HG03045 (cell line): ENCODE results near the gene PLEKHG4.

ENCODE experiments used
- ATAC-seq: cut with Tn5 transposase; IDR thresholded peaks from one replicate; pipeline ENCODE4 v1.9.1; 2021; ENCODE audit warnings: mild to moderate bottlenecking, moderate library complexity; ENCODE audit not compliant: unreplicated experiment

The PLEKHG4 gene

GRCh38 chr16:67286441-67287235 is 7.3 kb downstream of the PLEKHG4 start:
- ATAC-seq, result no peak

GRCh38 chr16:67287960-67288359 is 8.6 kb downstream of the PLEKHG4 start:
- no peak for ATAC-seq

- ATAC-seq, result no peak
Measured at GRCh38 chr16:67291461-67291860, 12.1 kb downstream of the PLEKHG4 start.

- ATAC-seq, result no peak
Measured at GRCh38 chr16:67294171-67294757, 14.9 kb downstream of the PLEKHG4 start.

- no peak for ATAC-seq
Measured at GRCh38 chr16:67294938-67295361, 15.6 kb downstream of the PLEKHG4 start.

- ATAC-seq, result no peak
Measured at GRCh38 chr16:67296420-67296819, 17.1 kb downstream of the PLEKHG4 start.

GRCh38 chr16:67298277-67298676 is 18.9 kb downstream of the PLEKHG4 start:
- no peak for ATAC-seq

GRCh38 chr16:67299269-67299668 is 19.9 kb downstream of the PLEKHG4 start:
- ATAC-seq, result no peak

- ATAC-seq, result no peak
Measured at GRCh38 chr16:67301080-67301782, 21.9 kb downstream of the PLEKHG4 start.

GRCh38 chr16:67302076-67302475 is 22.7 kb downstream of the PLEKHG4 start:
- no peak for ATAC-seq

GRCh38 chr16:67302970-67303369 is 23.6 kb downstream of the PLEKHG4 start:
- no peak for ATAC-seq

- ATAC-seq, result no peak
Measured at GRCh38 chr16:67304020-67304419, 24.7 kb downstream of the PLEKHG4 start.

GRCh38 chr16:67305216-67306071 is 26.1 kb downstream of the PLEKHG4 start:
- no peak for ATAC-seq

GRCh38 chr16:67310561-67310960 is 31.2 kb downstream of the PLEKHG4 start:
- no peak for ATAC-seq

GRCh38 chr16:67311607-67312488 is 32.5 kb downstream of the PLEKHG4 start:
- peak; percentile 71 for ATAC-seq

- no peak for ATAC-seq
Measured at GRCh38 chr16:67312719-67313118, 33.4 kb downstream of the PLEKHG4 start.

GRCh38 chr16:67317853-67318252 is 38.5 kb downstream of the PLEKHG4 start:
- ATAC-seq, result no peak

- no peak for ATAC-seq
Measured at GRCh38 chr16:67326115-67326471, 46.8 kb downstream of the PLEKHG4 start.

GRCh38 chr16:67326472-67327309 is 47.4 kb downstream of the PLEKHG4 start, which contains the start of the genes KCTD19 and LRRC36:
TSS of gene KCTD19 (minus strand) at chr16:67326741. CDS start at chr16:67326707, 34 bp downstream.
TSS of gene LRRC36 (plus strand) at chr16:67326815. CDS start at chr16:67326863, 48 bp downstream.
- no peak for ATAC-seq
